CD14-positive monocyte (primary cell): ENCODE measurements around the gene MORN1. TPM values are rescaled to one million over a fixed set of nuclear protein-coding genes. Genes with fewer than 3 reads are reported as not detected.
A peak's percentile ranks its signal among the peaks of the same experiment; 100 is the strongest.

Experiments used
- DNase-seq, 3 donors: peaks; one replicate each; pipeline ENCODE4 v3.0.0-alpha.2; 2011 to 2022
- H2AFZ ChIP-seq: 2 replicates; pipeline ENCODE4 v1.6.0; 2012; ENCODE audit warnings: mild to moderate bottlenecking, low read depth, low read length, inconsistent platforms; ENCODE audit not compliant: insufficient read depth, poor library complexity, severe bottlenecking
- H3K27ac ChIP-seq, 2 donors: 1 replicate in 1 of 2; 2 replicates in 1 of 2; pipeline ENCODE4 v1.5.1; 2012 to 2013; ENCODE audit warnings: low read length in 2 of 2, control low read depth in 1 of 2, inconsistent platforms in 1 of 2, low read depth in 1 of 2, mild to moderate bottlenecking in 1 of 2
- H3K27me3 ChIP-seq, 2 donors: one replicate each; pipeline versions ENCODE4 v1.6.0 to v1.6.1; 2011 to 2013; ENCODE audit warnings: low read length in 2 of 2; ENCODE audit not compliant: control insufficient read depth in 2 of 2, insufficient read depth in 2 of 2
- H3K36me3 ChIP-seq, 2 donors: replicated peaks in 1 of 2; 1 replicate in 1 of 2; 2 replicates in 1 of 2; pipeline versions ENCODE4 v1.5.1 to v1.6.1; 2012 to 2013; ENCODE audit warnings: low read length in 2 of 2, control low read depth in 1 of 2, inconsistent platforms in 1 of 2, mild to moderate bottlenecking in 1 of 2; ENCODE audit not compliant: insufficient read depth in 2 of 2, control insufficient read depth in 1 of 2
- H3K4me1 ChIP-seq, 2 donors: 1 replicate in 1 of 2; 2 replicates in 1 of 2; pipeline versions ENCODE4 v1.5.1 to v1.6.1; 2012 to 2013; ENCODE audit warnings: low read length in 2 of 2, control low read depth in 1 of 2, inconsistent platforms in 1 of 2, mild to moderate bottlenecking in 1 of 2, moderate library complexity in 1 of 2; ENCODE audit not compliant: insufficient read depth in 2 of 2, control insufficient read depth in 1 of 2
- H3K4me2 ChIP-seq: replicated peaks from 2 replicates; pipeline ENCODE3; 2012; ENCODE audit warnings: low read length, moderate library complexity, mild to moderate bottlenecking; ENCODE audit not compliant: poor library complexity, severe bottlenecking; ENCODE audit errors: extremely low read depth
- H3K4me3 ChIP-seq, 3 experiments: fragments of 200-600 bp in 1 of 3; sonication (generic) in 1 of 3; replicated peaks in 1 of 3; 1 replicate in 2 of 3; 2 replicates in 1 of 3; pipeline ENCODE4 v1.5.1; 2011 to 2013; ENCODE audit warnings: low read length in 3 of 3, mild to moderate bottlenecking in 3 of 3, control low read depth in 2 of 3, low read depth in 2 of 3, inconsistent platforms in 1 of 3, moderate library complexity in 1 of 3
- H3K79me2 ChIP-seq: 2 replicates; pipeline ENCODE4 v1.6.0; 2012; ENCODE audit warnings: mild to moderate bottlenecking, control low read depth, inconsistent platforms, low read length, moderate library complexity; ENCODE audit not compliant: insufficient read depth
- H3K9ac ChIP-seq: 2 replicates; pipeline ENCODE4 v1.6.0; 2017; ENCODE audit warnings: low read length, mild to moderate bottlenecking; ENCODE audit not compliant: insufficient read depth, poor library complexity, severe bottlenecking
- H3K9me3 ChIP-seq, 2 donors: replicated peaks in 1 of 2; 1 replicate in 1 of 2; 2 replicates in 1 of 2; pipeline versions ENCODE4 v1.5.1 to v1.6.1; 2012 to 2013; ENCODE audit warnings: low read length in 2 of 2, control low read depth in 1 of 2; ENCODE audit not compliant: control insufficient read depth in 1 of 2, insufficient read depth in 1 of 2
- H4K20me1 ChIP-seq: 2 replicates; pipeline ENCODE4 v1.6.0; 2012; ENCODE audit warnings: mild to moderate bottlenecking, low read length, control low read depth, moderate library complexity; ENCODE audit not compliant: insufficient read depth
- H3K27ac Mint-ChIP-seq, 7 donors: one replicate each; pipeline ENCODE4 v1.8.0; 2020; ENCODE audit warnings: mild to moderate bottlenecking in 7 of 7, mixed read lengths in 7 of 7, moderate library complexity in 6 of 7, inconsistent platforms in 2 of 7
- H3K27me3 Mint-ChIP-seq, 3 donors: one replicate each; pipeline ENCODE4 v1.8.0; 2021 to 2022; ENCODE audit warnings: low read depth in 3 of 3, mild to moderate bottlenecking in 3 of 3, mixed read lengths in 3 of 3, moderate library complexity in 3 of 3, inconsistent platforms in 1 of 3
- H3K36me3 Mint-ChIP-seq, 2 donors: one replicate each; pipeline ENCODE4 v1.8.0; 2020; ENCODE audit warnings: mixed read lengths in 2 of 2, inconsistent platforms in 1 of 2, mild to moderate bottlenecking in 1 of 2
- H3K4me1 Mint-ChIP-seq: one replicate; pipeline ENCODE4 v1.8.0; 2020; ENCODE audit warnings: mild to moderate bottlenecking, mixed read lengths
- H3K4me3 Mint-ChIP-seq, 2 donors: one replicate each; pipeline ENCODE4 v1.8.0; 2020; ENCODE audit warnings: mild to moderate bottlenecking in 2 of 2, mixed read lengths in 2 of 2, moderate library complexity in 1 of 2
- H3K9me3 Mint-ChIP-seq, 7 donors: one replicate each; pipeline ENCODE4 v1.8.0; 2020 to 2022; ENCODE audit warnings: mixed read lengths in 7 of 7, mild to moderate bottlenecking in 6 of 7, moderate library complexity in 6 of 7, inconsistent platforms in 2 of 7
- CTCF ChIP-seq: fragments of 200-600 bp; IDR thresholded peaks from one replicate; pipeline ENCODE4 v1.8.0; 2022; ENCODE audit warnings: antibody characterized with exemption, mild to moderate bottlenecking
- whole genome bisulfite sequencing: methylation state at CpG from one replicate; pipeline ENCODE4 v1.1.5; 2013; ENCODE audit warnings: missing lambda C conversion rate; ENCODE audit not compliant: insufficient coverage; 5-methylcytosine and 5-hydroxymethylcytosine counted together
- intact Hi-C, 2 donors: fragments of 100-400 bp; cut with micrococcal nuclease; formaldehyde crosslinking; loops; one replicate each; pipeline versions ENCODE4 v1.15.0 to v1.15.1; 2023
- polyA plus RNA-seq, 3 donors: library from polyadenylated mRNA; depleted of rRNA in 1 of 3; unstranded in 2 of 3; stranded (reverse) in 1 of 3; fragments of 300-500 nt in 2 of 3; fragments of >200 nt in 1 of 3; fragmentation: Illumina TruSeq in 2 of 3; gene quantifications; 1 replicate in 2 of 3; 2 replicates in 1 of 3; pipeline ENCODE4 v1.2.3, GENCODE V29; 2012 to 2021

Gene MORN1
- polyA plus RNA-seq, 3 donors: 1.5 to 3.0 (median 1.7) TPM

- Mint-ChIP-seq H3K36me3 (peaks cover 63 to 71% of the 10 kb centered on the region in 2 donors), H3K4me3 (no peak overlapping the region), H3K27me3 (peaks cover 5 to 12% (median 11%) of the 10 kb centered on the region in 3 donors), H3K27ac (no peak overlapping the region), H3K9me3 (peaks cover 0 to 7% (median 0%) of the 10 kb centered on the region in 7 donors), H3K4me1 (peaks cover 11% of the 10 kb centered on the region)
- TF ChIP-seq CTCF: no peak
- Histone ChIP-seq H3K27ac (no peak overlapping the region), H2AFZ (no peak overlapping the region), H3K4me2 (no peak overlapping the region), H3K36me3 (peaks cover 46 to 62% of the 10 kb centered on the region in 2 donors), H3K9ac (no peak overlapping the region), H3K9me3 (no peaks in the 10 kb centered on the region), H3K4me3 (no peak overlapping the region), H3K4me1 (peaks cover 6 to 15% of the 10 kb centered on the region in 2 donors), H4K20me1 (peaks cover 72% of the 10 kb centered on the region), H3K27me3 (peaks cover 0 to 2% of the 10 kb centered on the region in 2 donors), H3K79me2 (peaks cover 5% of the 10 kb centered on the region)
- intact Hi-C loops: no loop called here
- DNase-seq: no peak
- WGBS: 98% methylated on average over 79 of the region's 81 CpGs
These were observed 85.0 kb downstream of the MORN1 start for GRCh38 chr1:2306151-2306978.

GRCh38 chr1:2304921-2305681, 86.3 kb downstream of the MORN1 start:
- TF ChIP-seq CTCF: no peak
- Histone ChIP-seq H3K4me1 (peaks cover 18 to 28% of the 10 kb centered on the region in 2 donors), H3K9me3 (no peaks in the 10 kb centered on the region), H3K79me2 (peaks cover 7% of the 10 kb centered on the region), H4K20me1 (peaks cover 72% of the 10 kb centered on the region), H3K4me3 (no peak overlapping the region), H2AFZ (no peak overlapping the region), H3K27me3 (peaks cover 0 to 2% of the 10 kb centered on the region in 2 donors), H3K36me3 (peaks cover 42 to 62% of the 10 kb centered on the region in 2 donors), H3K9ac (no peak overlapping the region), H3K4me2 (no peak overlapping the region), H3K27ac (no peak overlapping the region)
- no peak for DNase-seq
- WGBS: 96% methylated on average over 31 of the region's 49 CpGs
- H3K4me3 Mint-ChIP-seq: no peak overlapping the region
- intact Hi-C loops: no loop called here
- peak overlapping the region in 2 of 7 donors; percentile 50 to 75 for H3K27ac Mint-ChIP-seq
- H3K36me3 Mint-ChIP-seq: peaks cover 61 to 68% of the 10 kb centered on the region in 2 donors
- peaks cover 16% of the 10 kb centered on the region for H3K4me1 Mint-ChIP-seq
- H3K9me3 Mint-ChIP-seq: peaks cover 0 to 7% (median 0%) of the 10 kb centered on the region in 7 donors
- peaks cover 5 to 11% (median 11%) of the 10 kb centered on the region in 3 donors for H3K27me3 Mint-ChIP-seq
